SW 1271 (cell line): ENCODE results near the gene CCDC74B.
"Not testable (repeated sequence)": the region's sequence is repeated elsewhere in the genome, so short reads cannot be mapped to it uniquely, and the experiment has no call there.

ENCODE experiments used
- DNase-seq, 2 experiments: peaks; one replicate each; lab custom pipeline; 2025; lab: John Stamatoyannopoulos, UW

Gene CCDC74B

GRCh38 chr2:130102597-130103363, 42.1 kb downstream of the CCDC74B start:
- DNase-seq, result not testable (repeated sequence)
